NB4 (cell line): ENCODE measurements around the gene INHBE.

Source experiments
- CTCF ChIP-seq: IDR thresholded peaks from one replicate; pipeline ENCODE4 v1.5.1; 2012; ENCODE audit warnings: low read depth, low read length
- MAX ChIP-seq: IDR thresholded peaks from 2 replicates; pipeline ENCODE4 v1.6.1; 2011; ENCODE audit warnings: low read depth, low read length
- MYC ChIP-seq: IDR thresholded peaks from 2 replicates; pipeline ENCODE4 v1.6.1; 2011; ENCODE audit warnings: low read depth, low read length
- POLR2A ChIP-seq: IDR thresholded peaks from 2 replicates; pipeline ENCODE4 v1.6.1; 2011; ENCODE audit warnings: mild to moderate bottlenecking; ENCODE audit not compliant: insufficient read length; ENCODE audit errors: extremely low read depth

DNA sequence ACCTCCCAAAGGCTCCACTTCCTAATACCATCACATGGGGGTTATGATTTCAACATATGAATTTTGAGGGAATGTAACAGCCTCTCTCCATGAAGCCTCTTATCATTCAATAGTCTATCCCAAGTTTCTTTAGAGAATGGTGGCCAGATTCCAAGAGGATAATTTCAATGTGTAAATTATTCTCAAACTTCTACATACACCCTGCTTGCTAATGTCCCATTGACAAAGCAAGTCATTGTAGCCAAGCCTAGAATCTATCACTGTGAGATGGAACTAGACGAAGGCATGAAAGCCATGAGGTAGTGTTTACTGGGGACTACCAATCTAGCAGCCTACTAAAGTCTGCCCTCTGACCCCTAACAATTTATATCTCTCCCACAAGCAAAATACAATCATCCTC, 16.7 kb upstream of the INHBE start:
- TF ChIP-seq CTCF (no peak), POLR2A (no peak), MYC (no peak), MAX (no peak)
